Natural killer cell (primary cell): ENCODE results near the gene DSTYK. TPM values are rescaled to one million over a fixed set of nuclear protein-coding genes. Genes with fewer than 3 reads are reported as not detected.
A peak's percentile ranks its signal among the peaks of the same experiment; 100 is the strongest.

Experiments
- ATAC-seq, 3 donors: fragments of 150-1000 bp in 2 of 3; fragments of 200-7000 bp in 1 of 3; cut with Tn5 transposase; 1 replicate in 1 of 3; 2 replicates in 2 of 3; pipeline ENCODE4 v1.10.0; 2021; ENCODE audit warnings: mild to moderate bottlenecking in 2 of 3, moderate library complexity in 2 of 3
- DNase-seq, 2 donors: peaks; one replicate each; pipeline versions ENCODE4 v3.0.0 to v3.0.0-alpha.2; 2013 to 2021; ENCODE audit warnings: mixed read lengths in 1 of 2
- H3K27ac ChIP-seq: one replicate; pipeline ENCODE4 v1.5.1; 2013; ENCODE audit warnings: mild to moderate bottlenecking, low read length
- H3K27me3 ChIP-seq: one replicate; pipeline ENCODE4 v1.6.1; 2013; ENCODE audit warnings: low read length; ENCODE audit not compliant: control insufficient read depth, insufficient read depth
- H3K36me3 ChIP-seq: one replicate; pipeline ENCODE4 v1.6.1; 2013; ENCODE audit warnings: low read length; ENCODE audit not compliant: control insufficient read depth, insufficient read depth
- H3K4me1 ChIP-seq: one replicate; pipeline ENCODE4 v1.6.1; 2013; ENCODE audit warnings: low read length; ENCODE audit not compliant: control insufficient read depth, insufficient read depth
- H3K4me3 ChIP-seq: one replicate; pipeline ENCODE4 v1.5.1; 2013; ENCODE audit warnings: low read length
- H3K9me3 ChIP-seq: one replicate; pipeline ENCODE4 v1.6.1; 2013; ENCODE audit warnings: low read length; ENCODE audit not compliant: control insufficient read depth, insufficient read depth
- H3K27ac Mint-ChIP-seq, 2 donors: one replicate each; pipeline ENCODE4 v1.8.0; 2022; ENCODE audit warnings: mild to moderate bottlenecking in 2 of 2, mixed read lengths in 2 of 2, moderate library complexity in 1 of 2
- H3K27me3 Mint-ChIP-seq, 2 donors: one replicate each; pipeline ENCODE4 v1.8.0; 2022; ENCODE audit warnings: low read depth in 2 of 2, mixed read lengths in 2 of 2
- H3K36me3 Mint-ChIP-seq: one replicate; pipeline ENCODE4 v1.8.0; 2022; ENCODE audit warnings: mixed read lengths
- H3K4me1 Mint-ChIP-seq, 2 donors: one replicate each; pipeline ENCODE4 v1.8.0; 2022; ENCODE audit warnings: mixed read lengths in 2 of 2
- H3K4me3 Mint-ChIP-seq: one replicate; pipeline ENCODE4 v1.8.0; 2022; ENCODE audit warnings: mild to moderate bottlenecking, moderate library complexity, mixed read lengths
- H3K9me3 Mint-ChIP-seq, 2 donors: one replicate each; pipeline ENCODE4 v1.8.0; 2022; ENCODE audit warnings: mixed read lengths in 2 of 2
- CTCF ChIP-seq: fragments of 200-600 bp; IDR thresholded peaks from one replicate; pipeline ENCODE4 v1.8.0; 2022; ENCODE audit warnings: antibody characterized with exemption
- WGBS: methylation state at CpG from one replicate; pipeline ENCODE4 v1.1.7; 2013; ENCODE audit warnings: missing lambda C conversion rate; ENCODE audit not compliant: insufficient coverage; 5-methylcytosine and 5-hydroxymethylcytosine counted together
- intact Hi-C: fragments of 100-400 bp; cut with micrococcal nuclease; formaldehyde crosslinking; loops from one replicate; pipeline ENCODE4 v1.14.2; 2022
- total RNA-seq, 4 donors: library from RNA; stranded (reverse); fragments of 120-200 nt in 1 of 4; gene quantifications; one replicate each; pipeline versions ENCODE4 v1.2.3 to v1.2.4, GENCODE V29; 2013 to 2022

DSTYK gene
- total RNA-seq, 3 donors from 2014 or later (not counting 1 experiment from before 2014, with no cell fraction given), result 9.9 to 17.5 (median 14.9) TPM

GRCh38 chr1:205211839-205212536 lies 486 bp upstream of the DSTYK start:
- peak overlapping the region; percentile 76 for H3K27ac ChIP-seq
- no peaks in the 10 kb centered on the region for H3K27me3 ChIP-seq
- Mint-ChIP-seq H3K4me1 (peaks cover 24 to 35% of the 10 kb centered on the region in 2 donors), H3K9me3 (no peaks in the 10 kb centered on the region), H3K27me3 (peaks cover 0 to 2% of the 10 kb centered on the region in 2 donors), H3K27ac (peak overlapping the region; percentile 88 to 97), H3K4me3 (peak overlapping the region; percentile 97), H3K36me3 (no peaks in the 10 kb centered on the region)
- intact Hi-C loops, result loop anchor here (1.0 to 2.0 kb wide), 3 partner anchors 15 to 101 kb away; partner anchors contain the start of gene TMCC2
- DNase-seq (peak in 1 of 2 donors; percentile 12), ATAC-seq (peak in 2 of 3 donors; percentile 5 to 10)
- no peak for TF ChIP-seq CTCF
- peak overlapping the region; percentile 99 for H3K4me3 ChIP-seq
- no peaks in the 10 kb centered on the region for H3K36me3 ChIP-seq
- peaks cover 12% of the 10 kb centered on the region for H3K4me1 ChIP-seq
- no peaks in the 10 kb centered on the region for H3K9me3 ChIP-seq
- 21% methylated on average over 11 of the region's 13 CpGs for WGBS

GRCh38 chr1:205210756-205211168 lies 740 bp downstream of the DSTYK start:
- DNase-seq (peak in 1 of 2 donors; percentile 37), ATAC-seq (peak in 2 of 3 donors; percentile 0 to 2)
- no peaks in the 10 kb centered on the region for H3K9me3 ChIP-seq
- H3K27me3 ChIP-seq, result no peaks in the 10 kb centered on the region
- Mint-ChIP-seq H3K9me3 (no peaks in the 10 kb centered on the region), H3K36me3 (no peaks in the 10 kb centered on the region), H3K4me1 (peaks cover 24 to 35% of the 10 kb centered on the region in 2 donors), H3K4me3 (peak overlapping the region; percentile 97), H3K27me3 (no peaks in the 10 kb centered on the region), H3K27ac (peak overlapping the region; percentile 88 to 97)
- TF ChIP-seq CTCF, result no peak
- H3K36me3 ChIP-seq, result no peaks in the 10 kb centered on the region
- H3K4me1 ChIP-seq, result peaks cover 12% of the 10 kb centered on the region
- H3K27ac ChIP-seq, result peak overlapping the region; percentile 76
- WGBS, result under 1% methylated on average over 31 of the region's 31 CpGs
- intact Hi-C loops, result loop anchor here (1.0 to 2.0 kb wide), 3 partner anchors 16 to 102 kb away; partner anchors contain the start of gene TMCC2
- H3K4me3 ChIP-seq, result peak overlapping the region; percentile 99

- intact Hi-C loops, result no loop called here
- Histone ChIP-seq H3K27me3 (no peaks in the 10 kb centered on the region), H3K36me3 (no peaks in the 10 kb centered on the region), H3K27ac (no peak overlapping the region), H3K9me3 (no peaks in the 10 kb centered on the region), H3K4me1 (peaks cover 12% of the 10 kb centered on the region), H3K4me3 (no peak overlapping the region)
- H3K36me3 Mint-ChIP-seq, result no peaks in the 10 kb centered on the region
- no peaks in the 10 kb centered on the region for H3K27me3 Mint-ChIP-seq
- no peak for DNase-seq
- WGBS, result 93% methylated on average over 3 of the region's 3 CpGs
- peak overlapping the region; percentile 69 for H3K4me3 Mint-ChIP-seq
- H3K9me3 Mint-ChIP-seq, result no peaks in the 10 kb centered on the region
- TF ChIP-seq CTCF, result no peak
- H3K27ac Mint-ChIP-seq, result no peak overlapping the region
- no peak for ATAC-seq
- peaks cover 29 to 44% of the 10 kb centered on the region in 2 donors for H3K4me1 Mint-ChIP-seq
These were observed 2.7 kb downstream of the DSTYK start for GRCh38 chr1:205208811-205209210.
